K562 (cell line): ENCODE data around the gene NRG2. TPM values are rescaled to one million over a fixed set of nuclear protein-coding genes. Genes with fewer than 3 reads are reported as not detected.
A peak's percentile ranks its signal among the peaks of the same experiment; 100 is the strongest.

Source experiments
- EGR1 ChIP-seq: fragments of 450-650 bp; conservative IDR thresholded peaks from 2 replicates; pipeline ENCODE4 v1.6.1; 2017; ENCODE audit warnings: mild to moderate bottlenecking
- HNRNPLL ChIP-seq: fragments of 200-400 bp; formaldehyde crosslinking; IDR thresholded peaks from 2 replicates; pipeline ENCODE4 v1.6.1; 2017; ENCODE audit warnings: low read length, low read depth, mild to moderate bottlenecking; ENCODE audit not compliant: poor library complexity, severe bottlenecking
- MCM3 ChIP-seq: fragments of 450-650 bp; IDR thresholded peaks from 2 replicates; pipeline ENCODE4 v1.6.1; 2016
- POLR2A ChIP-seq: fragments of 450-650 bp; conservative IDR thresholded peaks from 2 replicates; pipeline ENCODE4 v1.6.1; 2016
- ZNF239 ChIP-seq: fragments of 250-450 bp; sonication (Bioruptor Pico); IDR thresholded peaks from 2 replicates; pipeline ENCODE4 v1.4.0; 2020; ENCODE audit warnings: mild to moderate bottlenecking
- ZNF586 ChIP-seq: fragments of 450-650 bp; formaldehyde crosslinking; conservative IDR thresholded peaks from 2 replicates; pipeline ENCODE4 v1.4.0; 2020; ENCODE audit warnings: mild to moderate bottlenecking, moderate library complexity
- polyA plus RNA-seq, 8 experiments: library from polyadenylated mRNA; depleted of rRNA in 4 of 8; stranded (reverse) in 5 of 8; unstranded in 3 of 8; fragments of >200 nt; fragmentation: Nextera tagmentation in 2 of 8; fragmentation: Illumina TruSeq in 1 of 8; extraction: Ambion mirVana in 2 of 8; extraction: Trizol in 1 of 8; gene quantifications; 2 replicates each; pipeline versions ENCODE4 v1.2.1 to v1.2.3, GENCODE V29; 2011 to 2014; ENCODE audit warnings: inconsistent platforms in 1 of 8, missing spikeins in 1 of 8
- total RNA-seq, 7 experiments: library from RNA; depleted of rRNA in 6 of 7; stranded (reverse); fragments of >200 nt in 6 of 7; fragmentation: Illumina TruSeq in 2 of 7; extraction: Trizol in 2 of 7; gene quantifications; 2 replicates each; pipeline versions ENCODE4 v1.2.1 to v1.2.3, GENCODE V29; 2011 to 2021; ENCODE audit warnings: low replicate concordance in 1 of 7
- TF ChIP-seq, protein P1 (sequence below): fragments of 450-650 bp; IDR thresholded peaks from 2 replicates; pipeline ENCODE4 v1.6.1; 2016; ENCODE audit warnings: low read depth
- TF ChIP-seq, protein P2 (sequence below): IDR thresholded peaks from 2 replicates; pipeline ENCODE4 v1.6.1; 2011; ENCODE audit warnings: borderline replicate concordance, low read depth, mild to moderate bottlenecking, moderate library complexity, low read length; ENCODE audit not compliant: insufficient read depth, poor library complexity, severe bottlenecking

NRG2 gene
- total and polyA plus RNA-seq, 9 of the 15 experiments (the other 6 are each of a cell fraction or from before 2014, with no cell fraction given) = not detected

DNA sequence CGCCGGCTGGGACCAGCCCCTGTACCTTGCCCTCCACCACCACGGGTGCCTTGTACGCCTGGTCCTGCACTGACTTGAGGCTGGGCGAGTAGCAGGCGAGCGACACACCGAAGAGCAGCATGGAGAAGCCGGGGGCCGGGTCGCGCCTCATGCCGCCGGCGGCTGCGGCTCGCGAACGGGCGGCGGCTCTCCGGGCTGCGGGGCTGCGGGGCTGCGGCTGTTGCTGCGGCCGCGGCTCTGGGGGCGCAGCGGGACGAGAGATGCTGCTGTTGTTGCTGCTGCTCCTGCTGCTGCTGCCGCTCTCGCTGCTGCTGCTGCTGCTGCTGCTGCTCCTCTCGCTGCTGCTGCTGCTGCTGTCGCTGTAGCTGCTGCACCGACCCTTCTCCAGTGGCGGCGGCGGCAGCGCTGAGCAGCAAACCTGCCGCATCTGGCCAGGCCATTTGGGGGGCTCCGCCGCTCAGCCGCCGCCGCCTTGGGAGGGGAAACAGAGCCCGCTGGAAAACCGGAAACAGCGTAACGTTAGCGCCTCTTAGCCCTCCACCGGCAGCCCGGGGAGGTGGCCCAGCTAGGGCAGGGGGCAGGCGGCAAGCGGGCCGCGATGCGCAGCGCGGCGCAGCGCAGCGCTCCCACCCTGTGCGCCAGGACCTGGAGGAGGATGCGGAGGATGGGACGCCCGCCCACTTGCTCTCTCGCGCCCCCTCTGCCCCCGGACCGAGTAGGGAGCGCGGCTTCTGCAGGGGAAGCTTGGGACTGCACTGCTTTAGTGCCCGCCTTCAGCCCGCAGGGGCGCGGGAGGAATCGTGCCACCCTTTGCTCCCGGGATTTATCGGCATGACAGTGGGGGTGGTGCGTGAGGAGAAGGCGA, at the start of gene NRG2 (continued):
- TF ChIP-seq ZNF586 (CRISPR knock-in tag) (no peak), POLR2A (no peak), ZNF239 (CRISPR knock-in tag) (no peak), MCM3 (no peak), EGR1 (peak; percentile 38; the same call in 1 of the 2 replicates), HNRNPLL (peak; percentile 30)
- TF ChIP-seq, protein P1, sequence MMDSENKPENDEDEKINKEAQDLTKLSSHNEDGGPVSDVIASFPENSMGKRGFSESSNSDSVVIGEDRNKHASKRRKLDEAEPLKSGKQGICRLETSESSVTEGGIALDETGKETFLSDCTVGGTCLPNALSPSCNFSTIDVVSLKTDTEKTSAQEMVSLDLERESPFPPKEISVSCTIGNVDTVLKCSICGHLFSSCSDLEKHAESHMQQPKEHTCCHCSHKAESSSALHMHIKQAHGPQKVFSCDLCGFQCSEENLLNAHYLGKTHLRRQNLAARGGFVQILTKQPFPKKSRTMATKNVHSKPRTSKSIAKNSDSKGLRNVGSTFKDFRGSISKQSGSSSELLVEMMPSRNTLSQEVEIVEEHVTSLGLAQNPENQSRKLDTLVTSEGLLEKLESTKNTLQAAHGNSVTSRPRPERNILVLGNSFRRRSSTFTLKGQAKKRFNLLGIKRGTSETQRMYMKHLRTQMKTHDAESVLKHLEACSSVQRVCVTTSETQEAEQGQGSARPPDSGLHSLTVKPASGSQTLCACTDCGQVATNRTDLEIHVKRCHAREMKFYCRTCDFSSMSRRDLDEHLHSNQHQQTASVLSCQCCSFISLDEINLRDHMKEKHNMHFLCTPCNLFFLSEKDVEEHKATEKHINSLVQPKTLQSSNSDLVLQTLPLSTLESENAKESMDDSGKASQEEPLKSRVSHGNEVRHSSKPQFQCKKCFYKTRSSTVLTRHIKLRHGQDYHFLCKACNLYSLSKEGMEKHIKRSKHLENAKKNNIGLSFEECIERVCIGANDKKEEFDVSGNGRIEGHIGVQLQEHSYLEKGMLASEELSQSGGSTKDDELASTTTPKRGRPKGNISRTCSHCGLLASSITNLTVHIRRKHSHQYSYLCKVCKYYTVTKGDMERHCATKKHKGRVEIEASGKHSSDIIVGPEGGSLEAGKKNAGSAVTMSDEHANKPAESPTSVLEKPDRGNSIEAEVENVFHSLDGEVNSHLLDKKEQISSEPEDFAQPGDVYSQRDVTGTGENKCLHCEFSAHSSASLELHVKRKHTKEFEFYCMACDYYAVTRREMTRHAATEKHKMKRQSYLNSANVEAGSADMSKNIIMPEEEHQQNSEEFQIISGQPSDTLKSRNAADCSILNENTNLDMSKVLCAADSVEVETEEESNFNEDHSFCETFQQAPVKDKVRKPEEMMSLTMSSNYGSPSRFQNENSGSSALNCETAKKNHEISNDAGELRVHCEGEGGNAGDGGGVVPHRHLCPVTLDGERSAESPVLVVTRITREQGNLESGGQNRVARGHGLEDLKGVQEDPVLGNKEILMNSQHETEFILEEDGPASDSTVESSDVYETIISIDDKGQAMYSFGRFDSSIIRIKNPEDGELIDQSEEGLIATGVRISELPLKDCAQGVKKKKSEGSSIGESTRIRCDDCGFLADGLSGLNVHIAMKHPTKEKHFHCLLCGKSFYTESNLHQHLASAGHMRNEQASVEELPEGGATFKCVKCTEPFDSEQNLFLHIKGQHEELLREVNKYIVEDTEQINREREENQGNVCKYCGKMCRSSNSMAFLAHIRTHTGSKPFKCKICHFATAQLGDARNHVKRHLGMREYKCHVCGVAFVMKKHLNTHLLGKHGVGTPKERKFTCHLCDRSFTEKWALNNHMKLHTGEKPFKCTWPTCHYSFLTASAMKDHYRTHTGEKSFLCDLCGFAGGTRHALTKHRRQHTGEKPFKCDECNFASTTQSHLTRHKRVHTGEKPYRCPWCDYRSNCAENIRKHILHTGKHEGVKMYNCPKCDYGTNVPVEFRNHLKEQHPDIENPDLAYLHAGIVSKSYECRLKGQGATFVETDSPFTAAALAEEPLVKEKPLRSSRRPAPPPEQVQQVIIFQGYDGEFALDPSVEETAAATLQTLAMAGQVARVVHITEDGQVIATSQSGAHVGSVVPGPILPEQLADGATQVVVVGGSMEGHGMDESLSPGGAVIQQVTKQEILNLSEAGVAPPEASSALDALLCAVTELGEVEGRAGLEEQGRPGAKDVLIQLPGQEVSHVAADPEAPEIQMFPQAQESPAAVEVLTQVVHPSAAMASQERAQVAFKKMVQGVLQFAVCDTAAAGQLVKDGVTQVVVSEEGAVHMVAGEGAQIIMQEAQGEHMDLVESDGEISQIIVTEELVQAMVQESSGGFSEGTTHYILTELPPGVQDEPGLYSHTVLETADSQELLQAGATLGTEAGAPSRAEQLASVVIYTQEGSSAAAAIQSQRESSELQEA = no peak
- TF ChIP-seq, protein P2, sequence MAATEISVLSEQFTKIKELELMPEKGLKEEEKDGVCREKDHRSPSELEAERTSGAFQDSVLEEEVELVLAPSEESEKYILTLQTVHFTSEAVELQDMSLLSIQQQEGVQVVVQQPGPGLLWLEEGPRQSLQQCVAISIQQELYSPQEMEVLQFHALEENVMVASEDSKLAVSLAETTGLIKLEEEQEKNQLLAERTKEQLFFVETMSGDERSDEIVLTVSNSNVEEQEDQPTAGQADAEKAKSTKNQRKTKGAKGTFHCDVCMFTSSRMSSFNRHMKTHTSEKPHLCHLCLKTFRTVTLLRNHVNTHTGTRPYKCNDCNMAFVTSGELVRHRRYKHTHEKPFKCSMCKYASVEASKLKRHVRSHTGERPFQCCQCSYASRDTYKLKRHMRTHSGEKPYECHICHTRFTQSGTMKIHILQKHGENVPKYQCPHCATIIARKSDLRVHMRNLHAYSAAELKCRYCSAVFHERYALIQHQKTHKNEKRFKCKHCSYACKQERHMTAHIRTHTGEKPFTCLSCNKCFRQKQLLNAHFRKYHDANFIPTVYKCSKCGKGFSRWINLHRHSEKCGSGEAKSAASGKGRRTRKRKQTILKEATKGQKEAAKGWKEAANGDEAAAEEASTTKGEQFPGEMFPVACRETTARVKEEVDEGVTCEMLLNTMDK = peak; percentile 32
